WTC11 (cell line): Measurements from ENCODE around the gene ACTA2.

ENCODE experiments used
- JUN ChIP-seq: sonication (generic); formaldehyde crosslinking; IDR thresholded peaks from 2 replicates; pipeline ENCODE4 v1.8.0; 2023; ENCODE audit warnings: mild to moderate bottlenecking, missing genetic modification reagents
- NR2C2 ChIP-seq: sonication (generic); formaldehyde crosslinking; IDR thresholded peaks from 2 replicates; pipeline ENCODE4 v1.8.0; 2022; ENCODE audit warnings: mild to moderate bottlenecking, missing genetic modification reagents
- ZBTB43 ChIP-seq: sonication (generic); formaldehyde crosslinking; IDR thresholded peaks from 2 replicates; pipeline ENCODE4 v1.8.1; 2023; ENCODE audit warnings: mild to moderate bottlenecking, missing genetic modification reagents
- ZNF232 ChIP-seq: sonication (generic); formaldehyde crosslinking; IDR thresholded peaks from 2 replicates; pipeline ENCODE4 v1.8.0; 2022; ENCODE audit warnings: mild to moderate bottlenecking, missing genetic modification reagents
- TF ChIP-seq, protein P1 (sequence below): fragments of 200-600 bp; IDR thresholded peaks from 2 replicates; pipeline ENCODE4 v1.8.0; 2022; ENCODE audit warnings: antibody characterized with exemption
- TF ChIP-seq, protein P2 (sequence below): sonication (generic); formaldehyde crosslinking; IDR thresholded peaks from 2 replicates; pipeline ENCODE4 v1.8.1; 2022; ENCODE audit warnings: mild to moderate bottlenecking, missing genetic modification reagents, moderate library complexity, borderline replicate concordance

GRCh38 chr10:88989423-88989822, 36.9 kb upstream of the ACTA2 start:
- TF ChIP-seq, protein P1, sequence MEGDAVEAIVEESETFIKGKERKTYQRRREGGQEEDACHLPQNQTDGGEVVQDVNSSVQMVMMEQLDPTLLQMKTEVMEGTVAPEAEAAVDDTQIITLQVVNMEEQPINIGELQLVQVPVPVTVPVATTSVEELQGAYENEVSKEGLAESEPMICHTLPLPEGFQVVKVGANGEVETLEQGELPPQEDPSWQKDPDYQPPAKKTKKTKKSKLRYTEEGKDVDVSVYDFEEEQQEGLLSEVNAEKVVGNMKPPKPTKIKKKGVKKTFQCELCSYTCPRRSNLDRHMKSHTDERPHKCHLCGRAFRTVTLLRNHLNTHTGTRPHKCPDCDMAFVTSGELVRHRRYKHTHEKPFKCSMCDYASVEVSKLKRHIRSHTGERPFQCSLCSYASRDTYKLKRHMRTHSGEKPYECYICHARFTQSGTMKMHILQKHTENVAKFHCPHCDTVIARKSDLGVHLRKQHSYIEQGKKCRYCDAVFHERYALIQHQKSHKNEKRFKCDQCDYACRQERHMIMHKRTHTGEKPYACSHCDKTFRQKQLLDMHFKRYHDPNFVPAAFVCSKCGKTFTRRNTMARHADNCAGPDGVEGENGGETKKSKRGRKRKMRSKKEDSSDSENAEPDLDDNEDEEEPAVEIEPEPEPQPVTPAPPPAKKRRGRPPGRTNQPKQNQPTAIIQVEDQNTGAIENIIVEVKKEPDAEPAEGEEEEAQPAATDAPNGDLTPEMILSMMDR: no peak
- no peak for TF ChIP-seq NR2C2 (CRISPR knock-in tag)
- no peak for TF ChIP-seq ZNF232
- TF ChIP-seq, protein P2, sequence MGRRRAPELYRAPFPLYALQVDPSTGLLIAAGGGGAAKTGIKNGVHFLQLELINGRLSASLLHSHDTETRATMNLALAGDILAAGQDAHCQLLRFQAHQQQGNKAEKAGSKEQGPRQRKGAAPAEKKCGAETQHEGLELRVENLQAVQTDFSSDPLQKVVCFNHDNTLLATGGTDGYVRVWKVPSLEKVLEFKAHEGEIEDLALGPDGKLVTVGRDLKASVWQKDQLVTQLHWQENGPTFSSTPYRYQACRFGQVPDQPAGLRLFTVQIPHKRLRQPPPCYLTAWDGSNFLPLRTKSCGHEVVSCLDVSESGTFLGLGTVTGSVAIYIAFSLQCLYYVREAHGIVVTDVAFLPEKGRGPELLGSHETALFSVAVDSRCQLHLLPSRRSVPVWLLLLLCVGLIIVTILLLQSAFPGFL (CRISPR knock-in tag): no peak
- TF ChIP-seq ZBTB43: no peak
- no peak for TF ChIP-seq JUN (CRISPR knock-in tag)
